ENCODE data around the gene PANK4.

GRCh38 chr1:2564815-2565374 lies 38.5 kb upstream of the PANK4 start:
- TF ChIP-seq TCF12 (IDR thresholded peaks at IDR 0.05; ENCODE audit: low read depth, low read length) (no peak), MTA3 (IDR thresholded peaks at IDR 0.05; ENCODE audit: borderline replicate concordance, low read length) (no peak), POLR2AphosphoS5 (IDR thresholded peaks at IDR 0.05; ENCODE audit: low read length) (no peak), POLR2A (IDR thresholded peaks at IDR 0.05; ENCODE audit: low read depth, low read length) (peak; percentile 25), YY1 (IDR thresholded peaks at IDR 0.05; ENCODE audit: low read depth, low read length) (no peak), HDAC2 (IDR thresholded peaks at IDR 0.05) (no peak), SIN3A (IDR thresholded peaks at IDR 0.05; ENCODE audit: low read depth, low read length) (no peak), SMAD1 (IDR thresholded peaks at IDR 0.05; ENCODE audit: low read depth, partially characterized antibody) (no peak), CHD2 (IDR thresholded peaks at IDR 0.05; ENCODE audit: borderline replicate concordance, low read depth, low read length) (no peak), ASH2L (IDR thresholded peaks at IDR 0.05; ENCODE audit: borderline replicate concordance, low read depth) (no peak), KDM1A (IDR thresholded peaks at IDR 0.05; ENCODE audit: borderline replicate concordance) (no peak), NR2C2 (IDR thresholded peaks at IDR 0.05; ENCODE audit: borderline replicate concordance, control insufficient read depth, insufficient read length, low read depth) (no peak), NKRF (conservative IDR thresholded peaks at IDR 0.05) (no peak)

All from GM12878 (cell line).